ENCODE data around the gene PPP2R2D. TPM values are rescaled to one million over a fixed set of nuclear protein-coding genes. Genes with fewer than 3 reads are reported as not detected.
A peak's percentile ranks its signal among the peaks of the same experiment; 100 is the strongest.
"Not testable (repeated sequence)": the region's sequence is repeated elsewhere in the genome, so short reads cannot be mapped to it uniquely, and the experiment has no call there.

PPP2R2D gene
- total and polyA plus RNA-seq, 12 donors, result 26.8 to 46.5 (median 35.1) TPM

- no peak for TF ChIP-seq CTCF (IDR thresholded peaks at IDR 0.05)
- peak in 1 of 8 donors; percentile 16 for ATAC-seq
Observed at GRCh38 chr10:131982185-131982756, 81.5 kb downstream of the PPP2R2D start.

GRCh38 chr10:131982796-131983195 is 82.0 kb downstream of the PPP2R2D start:
- H3K27me3 ChIP-seq, result peaks cover 0 to 24% (median 0%) of the 10 kb centered on the region in 7 donors
- peak overlapping the region; percentile 37 to 99 (median 90) for H3K4me3 ChIP-seq
- intact Hi-C loops (cut with DNase I), result loop anchor here in 4 of 10 donors (5.0 kb wide), 3 partner anchors 40 to 85 kb away; partner anchors contain the start of gene PPP2R2D (in 1 of the 4)
- TF ChIP-seq CTCF (IDR thresholded peaks at IDR 0.05), result no peak
- peaks cover 4 to 40% (median 35%) of the 10 kb centered on the region in 9 donors for H3K4me1 ChIP-seq
- WGBS, 2 donors, result 66 to 68% methylated on average over 21 of the region's 21 CpGs
- H3K9me3 ChIP-seq, result no peaks in the 10 kb centered on the region
- H3K27ac ChIP-seq, result peak overlapping the region in 5 of 10 donors; percentile 46 to 75 (median 66)
- H3K36me3 ChIP-seq, result peaks cover 0 to under 1% (median 0%) of the 10 kb centered on the region in 9 donors
- DNase-seq (no peak), ATAC-seq (no peak)

More at GRCh38 chr10:131982185-131982756, 81.5 kb downstream of the PPP2R2D start:
- H3K27me3 ChIP-seq, result peaks cover 0 to 24% (median 0%) of the 10 kb centered on the region in 7 donors
- peaks cover 4 to 40% (median 35%) of the 10 kb centered on the region in 9 donors for H3K4me1 ChIP-seq
- DNase-seq, result no peak
- H3K36me3 ChIP-seq, result peaks cover 0 to 5% (median 0%) of the 10 kb centered on the region in 9 donors
- H3K4me3 ChIP-seq, result peak overlapping the region; percentile 37 to 99 (median 90)
- H3K27ac ChIP-seq, result peak overlapping the region in 8 of 10 donors; percentile 46 to 88 (median 64)
- H3K9me3 ChIP-seq, result no peaks in the 10 kb centered on the region
- intact Hi-C loops (cut with DNase I), result loop anchor here in 4 of 10 donors (5.0 kb wide), 3 partner anchors 40 to 85 kb away; partner anchors contain the start of gene PPP2R2D (in 1 of the 4)
- WGBS, 2 donors, result 3 to 7% methylated on average over 56 to 83 of the region's 83 CpGs

- TF ChIP-seq CTCF (IDR thresholded peaks at IDR 0.05), result no peak
- DNase-seq, result no peak
- intact Hi-C loops (cut with DNase I), result loop anchor here in 4 of 10 donors (5.0 kb wide), 3 partner anchors 39 to 86 kb away; partner anchors contain the start of gene PPP2R2D (in 1 of the 4)
- H3K4me1 ChIP-seq, result peaks cover 4 to 33% (median 26%) of the 10 kb centered on the region in 9 donors
- no peak for ATAC-seq
- no peaks in the 10 kb centered on the region for H3K36me3 ChIP-seq
- no peak overlapping the region for H3K4me3 ChIP-seq
- 78 to 79% methylated on average over 6 of the region's 6 CpGs for WGBS, 2 donors
- no peak overlapping the region for H3K27ac ChIP-seq
- peaks cover 0 to 24% (median 0%) of the 10 kb centered on the region in 7 donors for H3K27me3 ChIP-seq
- no peaks in the 10 kb centered on the region for H3K9me3 ChIP-seq
Observed at GRCh38 chr10:131983780-131984179, 83.0 kb downstream of the PPP2R2D start.

DNA sequence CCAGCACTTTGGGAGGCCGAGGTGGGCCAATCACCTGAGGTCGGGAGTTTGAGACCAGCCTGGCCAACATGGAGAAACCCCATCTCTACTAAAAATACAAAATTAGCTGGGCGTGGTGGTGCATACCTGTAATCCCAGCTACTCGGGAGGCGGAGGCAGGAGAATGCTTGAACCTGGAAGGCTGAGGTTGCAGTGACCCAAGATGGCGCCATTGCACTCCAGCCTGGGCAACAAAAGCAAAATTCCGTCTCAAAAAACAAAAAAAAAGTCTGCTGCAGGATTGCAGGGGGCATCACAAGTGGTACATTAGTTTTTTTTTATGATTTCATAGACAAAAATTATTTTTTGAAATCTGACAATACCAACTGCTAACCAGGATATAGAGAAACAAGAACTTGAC is 86.0 kb downstream of the PPP2R2D start:
- H3K4me3 ChIP-seq; H3K27ac ChIP-seq; H3K4me1 ChIP-seq; intact Hi-C loops (cut with DNase I); H3K9me3 ChIP-seq; ATAC-seq; H3K36me3 ChIP-seq; DNase-seq: not testable (repeated sequence)
- WGBS, 2 donors, result 96 to 97% methylated on average over 7 of the region's 7 CpGs
- peaks cover 0 to 10% (median 0%) of the 10 kb centered on the region in 7 donors for H3K27me3 ChIP-seq

GRCh38 chr10:131987301-131987700 is 86.5 kb downstream of the PPP2R2D start:
- H3K9me3 ChIP-seq; intact Hi-C loops (cut with DNase I); H3K27ac ChIP-seq; H3K36me3 ChIP-seq; H3K4me1 ChIP-seq; DNase-seq; H3K27me3 ChIP-seq; H3K4me3 ChIP-seq; ATAC-seq: not testable (repeated sequence)
- WGBS, 2 donors, result 97% methylated on average over 4 of the region's 5 CpGs

DNA sequence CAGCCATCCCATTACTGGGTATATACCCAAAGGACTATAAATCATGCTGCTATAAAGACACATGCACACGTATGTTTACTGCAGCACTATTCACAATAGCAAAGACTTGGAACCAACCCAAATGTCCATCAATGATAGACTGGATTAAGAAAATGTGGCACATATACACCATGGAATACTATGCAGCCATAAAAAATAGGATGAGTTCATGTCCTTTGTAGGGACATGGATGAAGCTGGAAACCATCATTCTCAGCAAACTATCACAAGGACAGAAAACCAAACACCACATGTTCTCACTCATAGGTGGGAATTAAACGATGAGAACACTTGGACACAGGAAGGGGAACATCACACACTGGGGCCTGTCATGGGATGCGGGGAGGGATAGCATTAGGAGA is 87.0 kb downstream of the PPP2R2D start:
- H3K9me3 ChIP-seq; H3K4me3 ChIP-seq; H3K36me3 ChIP-seq; H3K27ac ChIP-seq; H3K4me1 ChIP-seq; H3K27me3 ChIP-seq; intact Hi-C loops (cut with DNase I); DNase-seq; ATAC-seq: not testable (repeated sequence)
- 97 to 100% methylated on average over 2 of the region's 3 CpGs for WGBS, 2 donors
